Naive B cell (primary cell): ENCODE data around the gene PAX5. TPM values are rescaled to one million over a fixed set of nuclear protein-coding genes. Genes with fewer than 3 reads are reported as not detected.
A peak's percentile ranks its signal among the peaks of the same experiment; 100 is the strongest.

Experiments used
- ATAC-seq, 2 donors: fragments of 150-1000 bp; cut with Tn5 transposase; 2 replicates each; pipeline ENCODE4 v1.10.0; 2021; ENCODE audit warnings: low read depth in 2 of 2, mild to moderate bottlenecking in 2 of 2, moderate library complexity in 2 of 2
- DNase-seq: peaks from one replicate; pipeline ENCODE4 v3.0.0; 2022
- H3K27ac Mint-ChIP-seq, 6 donors: one replicate each; pipeline ENCODE4 v1.8.0; 2020 to 2022; ENCODE audit warnings: mild to moderate bottlenecking in 6 of 6, mixed read lengths in 6 of 6, moderate library complexity in 5 of 6, inconsistent platforms in 2 of 6
- H3K27me3 Mint-ChIP-seq, 3 donors: one replicate each; pipeline ENCODE4 v1.8.0; 2021 to 2022; ENCODE audit warnings: mixed read lengths in 3 of 3, mild to moderate bottlenecking in 1 of 3
- H3K36me3 Mint-ChIP-seq, 2 donors: one replicate each; pipeline ENCODE4 v1.8.0; 2020 to 2022; ENCODE audit warnings: mixed read lengths in 2 of 2, inconsistent platforms in 1 of 2, mild to moderate bottlenecking in 1 of 2
- H3K4me1 Mint-ChIP-seq, 3 donors: one replicate each; pipeline ENCODE4 v1.8.0; 2020 to 2022; ENCODE audit warnings: mixed read lengths in 3 of 3, inconsistent platforms in 1 of 3, mild to moderate bottlenecking in 1 of 3, moderate library complexity in 1 of 3
- H3K4me3 Mint-ChIP-seq, 8 donors: one replicate each; pipeline ENCODE4 v1.8.0; 2020 to 2022; ENCODE audit warnings: mild to moderate bottlenecking in 8 of 8, mixed read lengths in 8 of 8, moderate library complexity in 8 of 8, inconsistent platforms in 2 of 8
- H3K9me3 Mint-ChIP-seq, 7 donors: one replicate each; pipeline ENCODE4 v1.8.0; 2020 to 2022; ENCODE audit warnings: mixed read lengths in 7 of 7, mild to moderate bottlenecking in 5 of 7, inconsistent platforms in 2 of 7, moderate library complexity in 1 of 7
- polyA plus RNA-seq, 6 donors: library from polyadenylated mRNA; unstranded; fragments of 300-500 nt; fragmentation: Illumina TruSeq; gene quantifications; one replicate each; pipeline ENCODE4 v1.2.3, GENCODE V29; 2021; ENCODE audit warnings: low read depth in 6 of 6

Gene PAX5
- polyA plus RNA-seq, 6 donors from 2014 or later = 17.1 to 83.5 (median 45.3) TPM

- no peaks in the 10 kb centered on the region for H3K27me3 Mint-ChIP-seq
- peaks cover 76 to 81% (median 79%) of the 10 kb centered on the region in 3 donors for H3K4me1 Mint-ChIP-seq
- H3K36me3 Mint-ChIP-seq = peaks cover 6 to 25% of the 10 kb centered on the region in 2 donors
- ATAC-seq = peak; percentile 5 to 6
- peaks cover 0 to 2% (median 0%) of the 10 kb centered on the region in 7 donors for H3K9me3 Mint-ChIP-seq
- peak overlapping the region; percentile 96 to 100 (median 97) for H3K4me3 Mint-ChIP-seq
- peak overlapping the region; percentile 58 to 99 (median 91) for H3K27ac Mint-ChIP-seq
- no peak for DNase-seq
Measured at GRCh38 chr9:37026931-37027581, 7.0 kb downstream of the PAX5 start.

- Mint-ChIP-seq H3K4me1 (peaks cover 75 to 81% (median 79%) of the 10 kb centered on the region in 3 donors), H3K4me3 (peak overlapping the region; percentile 96 to 100 (median 97)), H3K9me3 (peaks cover 0 to 2% (median 0%) of the 10 kb centered on the region in 7 donors), H3K27me3 (no peaks in the 10 kb centered on the region), H3K36me3 (peaks cover 6 to 25% of the 10 kb centered on the region in 2 donors), H3K27ac (peak overlapping the region; percentile 89 to 99 (median 98))
- no peak for ATAC-seq
- DNase-seq = no peak
Measured at GRCh38 chr9:37026113-37026930, 7.7 kb downstream of the PAX5 start.

GRCh38 chr9:37025823-37026112 lies 8.3 kb downstream of the PAX5 start:
- Mint-ChIP-seq H3K4me1 (peaks cover 74 to 81% (median 79%) of the 10 kb centered on the region in 3 donors), H3K27me3 (no peaks in the 10 kb centered on the region), H3K4me3 (peak overlapping the region; percentile 96 to 100 (median 97)), H3K36me3 (peaks cover 6 to 25% of the 10 kb centered on the region in 2 donors), H3K9me3 (peaks cover 0 to 2% (median 0%) of the 10 kb centered on the region in 7 donors), H3K27ac (peak overlapping the region; percentile 89 to 99 (median 98))
- ATAC-seq (no peak), DNase-seq (no peak)

- no peaks in the 10 kb centered on the region for H3K27me3 Mint-ChIP-seq
- ATAC-seq (no peak), DNase-seq (no peak)
- peak overlapping the region; percentile 89 to 99 (median 98) for H3K27ac Mint-ChIP-seq
- H3K36me3 Mint-ChIP-seq = peaks cover 6 to 25% of the 10 kb centered on the region in 2 donors
- H3K9me3 Mint-ChIP-seq = peaks cover 0 to 2% (median 0%) of the 10 kb centered on the region in 7 donors
- H3K4me1 Mint-ChIP-seq = peaks cover 69 to 81% (median 79%) of the 10 kb centered on the region in 3 donors
- H3K4me3 Mint-ChIP-seq = peak overlapping the region; percentile 96 to 100 (median 97)
Measured at GRCh38 chr9:37025071-37025822, 8.8 kb downstream of the PAX5 start.

- peaks cover 61 to 85% (median 66%) of the 10 kb centered on the region in 3 donors for H3K4me1 Mint-ChIP-seq
- H3K9me3 Mint-ChIP-seq = no peaks in the 10 kb centered on the region
- peak overlapping the region in 5 of 6 donors; percentile 34 to 99 (median 61) for H3K27ac Mint-ChIP-seq
- peak overlapping the region in 1 of 8 donors; percentile 9 for H3K4me3 Mint-ChIP-seq
- peaks cover 33 to 35% of the 10 kb centered on the region in 2 donors for H3K36me3 Mint-ChIP-seq
- DNase-seq = no peak
- no peaks in the 10 kb centered on the region for H3K27me3 Mint-ChIP-seq
- ATAC-seq = no peak
Measured at GRCh38 chr9:37017546-37017945, 16.5 kb downstream of the PAX5 start.

- H3K27ac Mint-ChIP-seq = peak overlapping the region; percentile 84 to 98 (median 96)
- H3K4me3 Mint-ChIP-seq = peak overlapping the region; percentile 70 to 92 (median 78)
- DNase-seq (no peak), ATAC-seq (peak; percentile 46 to 50)
- H3K36me3 Mint-ChIP-seq = peaks cover 38 to 40% of the 10 kb centered on the region in 2 donors
- no peaks in the 10 kb centered on the region for H3K9me3 Mint-ChIP-seq
- H3K4me1 Mint-ChIP-seq = peaks cover 72 to 93% (median 74%) of the 10 kb centered on the region in 3 donors
- no peaks in the 10 kb centered on the region for H3K27me3 Mint-ChIP-seq
Measured at GRCh38 chr9:37011530-37011929, 22.5 kb downstream of the PAX5 start.

GRCh38 chr9:37010976-37011375 lies 23.1 kb downstream of the PAX5 start:
- Mint-ChIP-seq H3K9me3 (no peaks in the 10 kb centered on the region), H3K4me1 (peaks cover 72 to 95% (median 79%) of the 10 kb centered on the region in 3 donors), H3K4me3 (peak overlapping the region; percentile 70 to 92 (median 78)), H3K27ac (peak overlapping the region; percentile 84 to 98 (median 96)), H3K36me3 (peaks cover 32 to 40% of the 10 kb centered on the region in 2 donors), H3K27me3 (no peaks in the 10 kb centered on the region)
- ATAC-seq (peak; percentile 57 to 65), DNase-seq (no peak)

- Mint-ChIP-seq H3K4me1 (peaks cover 75 to 97% (median 87%) of the 10 kb centered on the region in 3 donors), H3K27me3 (no peaks in the 10 kb centered on the region), H3K27ac (peak overlapping the region; percentile 84 to 98 (median 96)), H3K9me3 (no peaks in the 10 kb centered on the region), H3K4me3 (peak overlapping the region; percentile 70 to 92 (median 78)), H3K36me3 (peaks cover 31 to 47% of the 10 kb centered on the region in 2 donors)
- DNase-seq (no peak), ATAC-seq (peak; percentile 12 to 14)
Measured at GRCh38 chr9:37010180-37010579, 23.9 kb downstream of the PAX5 start.

- peaks cover 40 to 52% of the 10 kb centered on the region in 2 donors for H3K36me3 Mint-ChIP-seq
- H3K9me3 Mint-ChIP-seq = no peaks in the 10 kb centered on the region
- peak overlapping the region in 7 of 8 donors; percentile 20 to 97 (median 89) for H3K4me3 Mint-ChIP-seq
- ATAC-seq (no peak), DNase-seq (no peak)
- H3K27me3 Mint-ChIP-seq = no peaks in the 10 kb centered on the region
- H3K4me1 Mint-ChIP-seq = peaks cover 71 to 93% (median 78%) of the 10 kb centered on the region in 3 donors
- H3K27ac Mint-ChIP-seq = peak overlapping the region; percentile 52 to 97 (median 96)
Measured at GRCh38 chr9:37007295-37007694, 26.8 kb downstream of the PAX5 start.

- no peaks in the 10 kb centered on the region for H3K27me3 Mint-ChIP-seq
- peaks cover 71 to 93% (median 78%) of the 10 kb centered on the region in 3 donors for H3K4me1 Mint-ChIP-seq
- peak overlapping the region; percentile 76 to 97 (median 94) for H3K4me3 Mint-ChIP-seq
- peaks cover 41 to 49% of the 10 kb centered on the region in 2 donors for H3K36me3 Mint-ChIP-seq
- ATAC-seq = peak; percentile 52 to 55
- no peaks in the 10 kb centered on the region for H3K9me3 Mint-ChIP-seq
- no peak for DNase-seq
- peak overlapping the region; percentile 92 to 97 (median 96) for H3K27ac Mint-ChIP-seq
Measured at GRCh38 chr9:37005517-37006140, 28.4 kb downstream of the PAX5 start.

GRCh38 chr9:37004424-37004935 lies 29.6 kb downstream of the PAX5 start:
- H3K4me1 Mint-ChIP-seq = peaks cover 73 to 95% (median 78%) of the 10 kb centered on the region in 3 donors
- H3K27ac Mint-ChIP-seq = peak overlapping the region; percentile 85 to 97 (median 96)
- peak; percentile 73 for DNase-seq
- no peaks in the 10 kb centered on the region for H3K27me3 Mint-ChIP-seq
- H3K4me3 Mint-ChIP-seq = peak overlapping the region; percentile 76 to 97 (median 94)
- peaks cover 50 to 59% of the 10 kb centered on the region in 2 donors for H3K36me3 Mint-ChIP-seq
- no peaks in the 10 kb centered on the region for H3K9me3 Mint-ChIP-seq
- ATAC-seq = peak; percentile 56 to 64

GRCh38 chr9:37002413-37003217 lies 31.5 kb downstream of the PAX5 start:
- H3K27ac Mint-ChIP-seq = peak overlapping the region; percentile 94 to 98 (median 97)

More at GRCh38 chr9:37002413-37003217, 31.5 kb downstream of the PAX5 start:
- Mint-ChIP-seq H3K4me1 (peaks cover 76 to 92% (median 78%) of the 10 kb centered on the region in 3 donors), H3K4me3 (peak overlapping the region; percentile 76 to 97 (median 94)), H3K36me3 (peaks cover 51 to 59% of the 10 kb centered on the region in 2 donors), H3K9me3 (no peaks in the 10 kb centered on the region), H3K27me3 (no peaks in the 10 kb centered on the region)
- DNase-seq (peak; percentile 70), ATAC-seq (peak; percentile 53 to 56)
